Fibroblast of skin of right biceps (primary cell): Measurements from ENCODE around the gene COL8A1.
A peak's percentile ranks its signal among the peaks of the same experiment; 100 is the strongest.
"Not testable (repeated sequence)": the region's sequence is repeated elsewhere in the genome, so short reads cannot be mapped to it uniquely, and the experiment has no call there.

Source experiments
- DNase-seq: peaks from one replicate; pipeline ENCODE4 v3.0.0-alpha.2; 2013

Gene COL8A1

GRCh38 chr3:99810403-99810802 lies 172.0 kb downstream of the COL8A1 start:
- no peak for DNase-seq

GRCh38 chr3:99817047-99817436 lies 178.6 kb downstream of the COL8A1 start:
- no peak for DNase-seq

GRCh38 chr3:99817437-99818240 lies 179.2 kb downstream of the COL8A1 start, which contains the start of gene CMSS1:
CMSS1 (plus strand) TSS chr3:99817862.
- peak; percentile 92 for DNase-seq

- DNase-seq, result no peak
Measured at GRCh38 chr3:99818818-99819217, 180.4 kb downstream of the COL8A1 start.

GRCh38 chr3:99823723-99824711 lies 185.6 kb downstream of the COL8A1 start:
- no peak for DNase-seq

- peak; percentile 51 for DNase-seq
Measured at GRCh38 chr3:99825004-99825640, 186.7 kb downstream of the COL8A1 start.

GRCh38 chr3:99829844-99830243 lies 191.4 kb downstream of the COL8A1 start:
- no peak for DNase-seq

GRCh38 chr3:99833617-99834205 lies 195.3 kb downstream of the COL8A1 start:
- DNase-seq, result peak; percentile 28

- no peak for DNase-seq
Measured at GRCh38 chr3:99834211-99834957, 196.0 kb downstream of the COL8A1 start.

GRCh38 chr3:99836681-99837080 lies 198.3 kb downstream of the COL8A1 start:
- DNase-seq, result no peak

- DNase-seq, result no peak
Measured at GRCh38 chr3:99837715-99838114, 199.3 kb downstream of the COL8A1 start.

- no peak for DNase-seq
Measured at GRCh38 chr3:99838755-99839154, 200.4 kb downstream of the COL8A1 start.

GRCh38 chr3:99839613-99840012 lies 201.2 kb downstream of the COL8A1 start:
- no peak for DNase-seq

- DNase-seq, result not testable (repeated sequence)
Measured at GRCh38 chr3:99841949-99842348, 203.6 kb downstream of the COL8A1 start.

GRCh38 chr3:99842826-99843589 lies 204.6 kb downstream of the COL8A1 start:
- DNase-seq, result peak; percentile 65

GRCh38 chr3:99843590-99844258 lies 205.3 kb downstream of the COL8A1 start:
- DNase-seq, result no peak

- no peak for DNase-seq
Measured at GRCh38 chr3:99845331-99845730, 206.9 kb downstream of the COL8A1 start.

GRCh38 chr3:99845999-99846398 lies 207.6 kb downstream of the COL8A1 start:
- no peak for DNase-seq

- DNase-seq, result peak; percentile 67
Measured at GRCh38 chr3:99846477-99847160, 208.2 kb downstream of the COL8A1 start.

- no peak for DNase-seq
Measured at GRCh38 chr3:99848433-99848832, 210.0 kb downstream of the COL8A1 start.
